Activated CD8-positive, alpha-beta memory T cell treated with anti-CD3 and anti-CD28 coated beads, Interleukin-2, amount 50 U/mL, for 24 hours (primary cell): ENCODE results near the gene PIAS2.

Source experiments
- DNase-seq: peaks from one replicate; pipeline ENCODE4 v3.0.0-alpha.2; 2020; ENCODE audit errors: extremely low read depth

The PIAS2 gene

DNA sequence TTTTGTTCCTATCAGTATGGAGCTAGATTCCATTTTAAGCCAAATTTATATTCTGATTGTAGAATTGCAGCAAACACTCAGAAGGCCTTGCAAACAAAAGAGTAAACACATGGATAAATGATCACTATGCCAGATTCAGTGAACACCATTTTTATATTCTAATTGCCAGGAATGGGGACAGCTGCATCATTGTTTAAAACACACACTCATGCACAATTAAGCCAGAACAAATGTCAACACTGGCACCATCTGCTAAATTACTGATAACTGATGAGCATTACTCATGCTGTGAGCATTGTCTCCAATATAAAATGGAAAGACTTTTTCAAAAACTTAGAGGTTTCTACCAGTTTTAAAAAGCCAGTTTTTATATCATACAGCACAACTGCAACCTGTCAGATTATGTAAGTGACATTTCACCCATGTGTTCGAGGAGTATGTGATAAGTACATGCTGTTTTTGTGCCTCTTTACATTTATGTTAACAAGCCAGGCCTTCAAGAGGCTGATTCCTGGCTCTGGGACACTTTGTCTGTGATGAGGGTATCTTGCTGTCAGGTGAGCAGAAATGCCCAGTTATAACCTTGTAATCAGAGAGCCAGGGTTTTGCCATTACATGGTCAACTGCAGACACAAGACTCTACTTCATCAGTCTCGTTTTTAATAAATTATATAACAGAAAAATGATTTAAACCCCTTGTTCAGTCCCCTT is 156.1 kb downstream of the PIAS2 start:
- no peak for DNase-seq

DNA sequence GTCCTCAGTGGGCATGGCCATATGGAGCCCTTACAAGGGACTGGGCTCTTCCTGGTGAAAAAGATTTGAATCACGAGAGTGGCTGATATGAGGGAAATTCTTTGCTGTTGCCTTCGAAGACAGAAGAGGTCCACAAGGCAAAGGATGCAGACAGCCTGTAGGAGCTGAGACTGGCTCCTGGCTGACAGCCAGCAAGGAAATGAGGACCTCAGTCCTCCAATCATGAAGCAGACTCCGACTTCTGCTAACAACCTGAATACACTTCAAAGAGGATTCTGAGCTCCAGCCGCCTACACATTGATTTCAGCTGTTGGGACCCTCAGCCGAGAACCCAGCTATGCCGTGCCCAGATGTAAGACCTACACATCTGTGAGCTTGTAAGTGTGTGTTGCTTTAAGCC is 157.4 kb downstream of the PIAS2 start:
- no peak for DNase-seq

DNA sequence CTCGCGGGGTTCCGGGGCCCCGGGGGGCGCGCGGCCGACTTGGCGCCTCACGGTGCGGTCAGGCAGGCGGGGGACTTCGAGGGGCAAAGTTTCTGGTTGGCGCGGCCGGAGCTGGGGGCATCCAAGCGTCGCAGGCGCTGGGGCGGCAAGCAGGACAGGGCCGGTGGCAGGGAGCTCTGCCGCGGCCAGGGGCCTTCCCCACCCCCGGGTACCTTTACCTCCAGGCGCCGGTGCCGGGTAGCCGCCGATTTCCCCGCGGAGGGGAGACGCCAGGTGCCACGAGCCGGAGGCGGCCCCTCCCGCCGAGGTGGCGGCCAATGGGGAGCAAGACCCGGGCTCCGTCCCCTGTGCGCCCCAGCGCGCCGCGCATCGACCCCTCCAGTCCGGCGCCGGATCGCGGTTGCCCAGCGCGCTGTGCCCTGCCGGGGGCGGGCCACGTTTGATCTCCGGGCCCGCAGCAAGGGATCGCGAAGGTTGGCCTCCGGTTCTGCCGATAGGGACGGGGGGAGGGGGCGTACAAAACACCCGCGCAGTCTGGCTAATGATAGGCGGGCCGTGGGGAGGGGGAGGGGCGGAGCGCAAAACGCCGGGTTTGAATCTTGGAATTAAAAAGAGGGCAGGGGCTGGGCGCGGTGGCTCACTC is 160.6 kb downstream of the PIAS2 start, which contains the start of gene ST8SIA5:
Gene ST8SIA5 (minus strand): TSS at position 495 of the 643 bp plus-strand sequence. CDS start 545 bp downstream, outside the sequence.
- no peak for DNase-seq

DNA sequence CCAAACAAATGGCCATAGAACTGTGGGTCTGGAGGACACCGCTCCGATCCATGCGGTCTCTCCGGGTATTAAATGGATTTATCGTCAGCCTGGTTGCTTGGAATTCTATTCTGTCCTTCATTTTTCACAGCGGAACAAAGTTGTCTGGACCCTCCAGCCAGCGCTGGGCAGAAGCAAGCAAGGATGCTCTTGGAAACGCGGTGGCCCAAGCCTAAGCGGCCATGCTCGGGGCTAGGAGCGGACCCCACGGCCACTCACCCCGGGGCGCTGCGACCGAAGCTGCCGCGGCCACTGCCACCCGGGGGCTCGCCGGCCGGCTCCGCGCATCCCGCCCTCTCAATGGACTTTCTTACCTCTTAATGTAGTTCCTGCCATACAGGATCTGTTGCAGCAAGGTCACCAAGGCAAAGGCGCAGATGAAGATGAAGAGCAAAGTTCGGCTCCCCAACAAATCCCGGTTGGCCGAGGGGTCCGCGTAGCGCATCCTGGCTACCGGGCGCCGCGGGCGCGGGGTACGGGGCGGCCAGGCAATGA is 161.2 kb downstream of the PIAS2 start:
- DNase-seq, result no peak

DNA sequence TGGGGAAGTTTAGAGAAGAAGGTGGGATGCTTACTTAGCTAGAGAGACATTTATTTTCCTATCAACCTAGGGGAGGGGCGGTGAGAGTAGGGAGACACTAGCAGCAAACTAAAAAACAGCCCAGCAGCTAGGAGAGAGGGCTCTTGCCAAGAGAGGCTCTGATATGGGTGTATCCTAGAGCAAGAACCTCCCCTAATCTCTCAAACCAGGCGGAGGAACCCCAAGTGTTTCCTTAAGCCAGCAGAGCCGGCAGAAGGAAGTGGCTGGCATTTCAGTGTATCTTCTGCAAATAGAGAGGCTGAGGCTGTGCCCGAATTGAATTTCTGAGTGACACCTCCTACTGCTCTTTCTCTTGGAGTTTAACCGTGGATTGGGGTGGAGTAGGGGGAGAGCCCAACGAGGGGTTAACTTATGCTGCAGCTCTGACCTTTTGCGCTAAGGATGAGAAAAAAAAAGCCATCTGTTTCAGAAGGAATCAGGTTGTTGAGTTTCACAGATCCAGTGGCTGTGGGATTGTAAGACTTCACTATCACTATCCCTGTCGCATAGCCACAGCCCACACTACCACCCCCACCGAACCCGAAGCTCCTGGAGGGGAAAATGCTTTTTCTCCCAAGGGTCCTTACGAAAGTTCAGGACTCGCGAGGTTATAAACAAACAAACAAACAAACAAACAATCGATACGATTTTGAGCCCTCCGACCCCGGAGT is 161.8 kb downstream of the PIAS2 start:
- DNase-seq, result no peak

DNA sequence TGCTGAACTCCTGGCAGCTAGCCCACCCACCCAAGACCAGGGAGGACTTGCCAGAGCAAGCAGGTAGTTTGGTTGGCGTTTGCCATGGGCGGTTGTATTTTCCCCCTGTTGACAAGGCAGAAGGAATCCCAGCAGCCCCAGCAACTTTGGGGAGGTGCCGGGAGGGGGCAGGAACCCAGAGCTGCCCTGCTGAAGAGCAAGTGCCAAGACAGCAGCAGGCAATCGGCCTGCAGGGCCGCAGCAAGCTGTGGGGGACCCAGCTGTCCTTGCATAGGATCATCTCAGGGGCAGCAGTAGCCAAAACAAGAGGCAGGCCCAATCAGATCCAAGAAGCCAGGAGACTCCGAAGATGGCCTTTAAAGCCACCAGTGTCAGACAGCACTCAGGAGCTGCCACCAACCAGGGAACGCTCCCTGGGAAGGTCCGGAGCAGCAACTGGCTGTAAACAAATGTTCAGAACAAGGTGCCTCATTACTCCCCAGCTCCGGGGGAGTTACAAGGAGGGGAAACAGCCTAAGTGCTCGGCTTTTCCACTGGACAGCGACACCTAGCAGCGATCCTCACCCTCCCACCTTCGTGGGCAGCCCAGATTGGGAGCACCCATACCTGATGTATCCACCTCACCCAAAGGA is 162.5 kb downstream of the PIAS2 start:
- no peak for DNase-seq

DNA sequence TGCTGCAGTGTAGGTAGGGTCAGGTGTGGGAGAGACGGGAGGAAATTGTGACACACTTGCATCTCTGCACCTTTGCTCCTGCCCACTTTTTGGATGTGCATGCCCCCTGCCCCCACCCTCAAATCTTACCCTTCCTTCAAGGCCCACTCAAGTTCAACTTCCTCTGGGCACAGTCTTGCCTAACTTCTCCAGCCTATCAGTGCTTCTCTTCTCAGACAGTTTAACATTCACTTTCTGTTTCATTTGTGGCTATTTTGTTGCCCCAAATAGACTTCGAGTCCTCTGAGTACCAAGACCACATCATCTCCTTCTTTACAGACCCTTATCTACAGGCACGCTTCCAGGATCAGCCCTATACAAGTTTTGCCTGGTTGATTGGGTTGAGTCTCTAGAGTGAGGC is 163.1 kb downstream of the PIAS2 start:
- DNase-seq, result no peak
